GM10266 (cell line): ENCODE results near the gene TRPM3.

Experiments used
- DNase-seq: peaks from one replicate; pipeline ENCODE4 v3.0.0; 2012; ENCODE audit errors: extremely low spot score
- CTCF ChIP-seq: IDR thresholded peaks from 2 replicates; pipeline ENCODE4 v1.5.1; 2012; ENCODE audit warnings: mild to moderate bottlenecking, low read depth; ENCODE audit not compliant: control insufficient read depth, insufficient read depth; ENCODE audit errors: missing control alignments

The TRPM3 gene

GRCh38 chr9:70553707-70554673 lies 567.4 kb downstream of the TRPM3 start:
- DNase-seq: no peak
- TF ChIP-seq CTCF: no peak

- no peak for TF ChIP-seq CTCF
These were observed 568.9 kb downstream of the TRPM3 start for GRCh38 chr9:70552561-70552960.

GRCh38 chr9:70551801-70552200 lies 569.6 kb downstream of the TRPM3 start:
- DNase-seq: no peak
- TF ChIP-seq CTCF: no peak

More at GRCh38 chr9:70552561-70552960, 568.9 kb downstream of the TRPM3 start:
- DNase-seq: no peak

- TF ChIP-seq CTCF: no peak
- no peak for DNase-seq
These were observed 570.0 kb downstream of the TRPM3 start for GRCh38 chr9:70551396-70551795.

GRCh38 chr9:70549926-70550325 lies 571.5 kb downstream of the TRPM3 start:
- TF ChIP-seq CTCF: no peak
- DNase-seq: no peak

GRCh38 chr9:70542311-70542931 lies 579.0 kb downstream of the TRPM3 start:
- DNase-seq: no peak
- TF ChIP-seq CTCF: no peak

GRCh38 chr9:70540016-70540415 lies 581.4 kb downstream of the TRPM3 start:
- no peak for DNase-seq
- no peak for TF ChIP-seq CTCF
